Endothelial cell of umbilical vein (primary cell): ENCODE results near the gene GLT8D1. TPM values are rescaled to one million over a fixed set of nuclear protein-coding genes. Genes with fewer than 3 reads are reported as not detected.

Experiments used
- BruUV-seq: library from RNA; stranded (reverse); fragments of 400-500 nt; replicated peaks from 2 replicates; lab custom pipeline; 2021; lab: Mats Ljungman, UMichigan
- CTCF ChIA-PET: fragments of 300-600, 350-600 bp; sonication (Branson Sonifier 250); formaldehyde crosslinking; loops from one replicate; lab custom pipeline; 2021; ENCODE audit warnings: antibody characterized with exemption, inconsistent platforms; lab: Charles Lee
- POLR2A ChIA-PET: fragments of 300-600, 350-600 bp; sonication (Branson Sonifier 250); formaldehyde crosslinking; loops from one replicate; lab custom pipeline; 2021; ENCODE audit warnings: antibody characterized with exemption, inconsistent platforms; lab: Charles Lee
- DNase-seq: peaks from one replicate; pipeline ENCODE4 v3.0.0-alpha.2; 2011; ENCODE audit warnings: low read depth, low spot score
- FAIRE-seq: peaks from 2 replicates; lab custom pipeline; 2011; peaks lifted over from hg19 to GRCh38; lab: Jason Lieb, UNC
- H2AFZ ChIP-seq: 2 replicates; pipeline ENCODE4 v1.6.0; 2012; ENCODE audit warnings: low read depth, low read length, control low read depth, inconsistent platforms
- H3K27ac ChIP-seq: 2 replicates; pipeline ENCODE4 v1.5.1; 2011; ENCODE audit warnings: low read depth, mild to moderate bottlenecking, control low read depth, low read length, moderate library complexity; ENCODE audit not compliant: insufficient read depth
- H3K27me3 ChIP-seq, 2 experiments: 2 replicates each; pipeline versions ENCODE4 v1.6.0 to v1.6.1; 2011; ENCODE audit warnings: low read length in 2 of 2, mixed read lengths in 1 of 2; ENCODE audit not compliant: control insufficient read depth in 2 of 2, insufficient read depth in 2 of 2
- H3K36me3 ChIP-seq, 2 experiments: 2 replicates in 1 of 2; 3 replicates in 1 of 2; pipeline ENCODE4 v1.5.1; 2011; ENCODE audit warnings: low read length in 2 of 2, mild to moderate bottlenecking in 1 of 2, moderate library complexity in 1 of 2; ENCODE audit not compliant: control insufficient read depth in 2 of 2, insufficient read depth in 2 of 2; ENCODE audit errors: extremely low read depth in 1 of 2
- H3K4me1 ChIP-seq: 3 replicates; pipeline ENCODE4 v1.5.1; 2011; ENCODE audit warnings: mild to moderate bottlenecking, low read length; ENCODE audit not compliant: control insufficient read depth, insufficient read depth; ENCODE audit errors: extremely low read depth
- H3K4me2 ChIP-seq: 2 replicates; pipeline ENCODE4 v1.6.1; 2011; ENCODE audit warnings: low read length, control low read depth, mixed read lengths; ENCODE audit not compliant: insufficient read depth
- H3K4me3 ChIP-seq, 3 experiments: fragments of 200-600 bp in 1 of 3; sonication (generic), shearing (Covaris generic) in 1 of 3; replicated peaks in 1 of 3; 2 replicates each; pipeline ENCODE4 v1.5.1; 2011 to 2016; ENCODE audit warnings: control low read depth in 3 of 3, low read length in 3 of 3, mild to moderate bottlenecking in 2 of 3, inconsistent platforms in 1 of 3, low read depth in 1 of 3, moderate library complexity in 1 of 3; ENCODE audit not compliant: insufficient read depth in 1 of 3
- H3K79me2 ChIP-seq: 2 replicates; pipeline ENCODE4 v1.6.0; 2012; ENCODE audit warnings: low read length, inconsistent platforms; ENCODE audit not compliant: control insufficient read depth, insufficient read depth
- H3K9ac ChIP-seq: replicated peaks from 2 replicates; pipeline ENCODE3; 2011; ENCODE audit warnings: low read length, control low read depth; ENCODE audit not compliant: insufficient read depth; ENCODE audit errors: extremely low read depth
- H3K9me1 ChIP-seq: replicated peaks from 3 replicates; pipeline ENCODE4 v1.6.0; 2011; ENCODE audit warnings: mild to moderate bottlenecking, low read length; ENCODE audit not compliant: control insufficient read depth, insufficient read depth; ENCODE audit errors: extremely low read depth
- H3K9me3 ChIP-seq: replicated peaks from 2 replicates; pipeline ENCODE4 v1.5.1; 2012; ENCODE audit warnings: low read length, inconsistent platforms; ENCODE audit not compliant: control insufficient read depth, insufficient read depth
- H4K20me1 ChIP-seq: replicated peaks from 2 replicates; pipeline ENCODE3; 2011; ENCODE audit warnings: mild to moderate bottlenecking, low read length; ENCODE audit not compliant: control insufficient read depth, insufficient read depth; ENCODE audit errors: extremely low read depth
- EZH2 ChIP-seq: IDR thresholded peaks from 2 replicates; pipeline ENCODE4 v1.6.1; 2012; ENCODE audit warnings: borderline replicate concordance, low read depth, mild to moderate bottlenecking, moderate library complexity, low read length, inconsistent platforms; ENCODE audit not compliant: severe bottlenecking
- FOS ChIP-seq: IDR thresholded peaks from 2 replicates; pipeline ENCODE4 v1.6.1; 2011; ENCODE audit warnings: mild to moderate bottlenecking, low read length, moderate library complexity, borderline replicate concordance; ENCODE audit not compliant: insufficient read depth
- GATA2 ChIP-seq: IDR thresholded peaks from 2 replicates; pipeline ENCODE4 v1.7.0; 2011; ENCODE audit warnings: low read depth, mild to moderate bottlenecking, moderate library complexity, mixed read lengths, low read length; ENCODE audit not compliant: insufficient read length, insufficient read depth
- JUN ChIP-seq: IDR thresholded peaks from 2 replicates; pipeline ENCODE4 v1.6.1; 2011; ENCODE audit warnings: borderline replicate concordance, low read depth; ENCODE audit not compliant: insufficient read length, insufficient read depth
- MYC ChIP-seq: IDR thresholded peaks from one replicate; pipeline ENCODE4 v1.6.1; 2011; ENCODE audit warnings: mild to moderate bottlenecking, low read depth, low read length
- POLR2A ChIP-seq: IDR thresholded peaks from 2 replicates; pipeline ENCODE4 v1.6.1; 2012; ENCODE audit warnings: low read depth, mild to moderate bottlenecking, control low read depth, low read length
- POLR2AphosphoS5 ChIP-seq: IDR thresholded peaks from 2 replicates; pipeline ENCODE4 v1.6.1; 2012; ENCODE audit warnings: low read depth, mild to moderate bottlenecking, control low read depth, low read length, moderate library complexity; ENCODE audit not compliant: insufficient read depth
- dilution Hi-C: fragments of 300-500 bp; cut with MboI; formaldehyde crosslinking; loops from one replicate; pipeline ENCODE4 v1.15.0; 2019; ENCODE audit warnings: low sequenced_read_pairs; ENCODE audit not compliant: extremely low pct_ligation_motif_present
- intact Hi-C: fragments of 100-400 bp; cut with micrococcal nuclease; formaldehyde crosslinking; loops from one replicate; pipeline ENCODE4 v1.10.0; 2022
- polyA plus RNA-seq, 4 experiments: library from polyadenylated mRNA; depleted of rRNA in 3 of 4; stranded (reverse) in 3 of 4; unstranded in 1 of 4; fragments of >200 nt; gene quantifications; 2 replicates each; pipeline versions ENCODE4 v1.2.1 to v1.2.3, GENCODE V29; 2011 to 2012; ENCODE audit warnings: missing spikeins in 1 of 4
- total RNA-seq: library from RNA; stranded (reverse); gene quantifications from 2 replicates; pipeline ENCODE4 v1.2.3, GENCODE V29; 2021
- TF ChIP-seq, protein P1 (sequence below): IDR thresholded peaks from 2 replicates; pipeline ENCODE4 v1.6.1; 2011; ENCODE audit not compliant: insufficient read depth, insufficient read length
- TF ChIP-seq, protein P2 (sequence below), 2 donors: IDR thresholded peaks; 1 replicate in 1 of 2; 2 replicates in 1 of 2; pipeline ENCODE4 v1.5.1; 2011; ENCODE audit warnings: low read length in 2 of 2, mild to moderate bottlenecking in 2 of 2, moderate library complexity in 2 of 2, control low read depth in 1 of 2, inconsistent platforms in 1 of 2, low read depth in 1 of 2; ENCODE audit not compliant: insufficient read depth in 1 of 2; ENCODE audit errors: extremely low read depth in 1 of 2

Gene GLT8D1
- total and polyA plus RNA-seq, 2 donors (not counting 3 experiments of a cell fraction or from before 2014, with no cell fraction given), result 63.7 to 73.5 TPM

DNA sequence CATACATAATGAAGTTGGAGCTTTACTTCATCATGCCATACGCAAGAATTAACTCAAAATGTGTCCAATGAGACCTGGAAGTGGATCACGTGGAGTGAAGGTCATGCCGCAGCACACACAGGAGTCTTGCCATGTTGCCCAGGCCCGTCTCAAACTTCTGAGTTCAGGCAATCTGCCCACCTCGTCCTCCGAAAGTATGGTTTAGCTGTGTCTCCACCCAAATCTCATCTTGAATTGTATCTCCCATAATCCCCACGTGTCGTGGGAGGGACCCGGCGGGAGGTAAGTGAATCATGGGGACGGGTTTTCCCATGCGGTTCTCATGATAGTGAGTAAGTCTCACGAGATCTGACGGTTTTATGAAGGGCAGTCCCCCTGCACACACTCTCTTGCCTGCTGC lies 26.0 kb upstream of the GLT8D1 start:
- CTCF ChIA-PET, result interaction anchor here (1.8 kb wide), 1 partner anchor 10 kb away, joined by 5 read pairs; no protein-coding TSS in a partner anchor
- intact Hi-C loops (no loop called here), dilution Hi-C loops (no loop called here)
- Histone ChIP-seq H3K27ac (no peak overlapping the region), H3K9me1 (no peaks in the 10 kb centered on the region), H3K4me1 (no peaks in the 10 kb centered on the region), H2AFZ (no peak overlapping the region), H3K9ac (no peak overlapping the region), H4K20me1 (no peaks in the 10 kb centered on the region), H3K4me2 (no peak overlapping the region), H3K27me3 (no peaks in the 10 kb centered on the region), H3K36me3 (peaks cover 9 to 10% of the 10 kb centered on the region in 2 experiments), H3K9me3 (no peaks in the 10 kb centered on the region), H3K79me2 (no peaks in the 10 kb centered on the region), H3K4me3 (no peak overlapping the region)
- TF ChIP-seq, protein P1, sequence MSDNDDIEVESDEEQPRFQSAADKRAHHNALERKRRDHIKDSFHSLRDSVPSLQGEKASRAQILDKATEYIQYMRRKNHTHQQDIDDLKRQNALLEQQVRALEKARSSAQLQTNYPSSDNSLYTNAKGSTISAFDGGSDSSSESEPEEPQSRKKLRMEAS, result no peak
- TF ChIP-seq FOS, result no peak
- TF ChIP-seq JUN, result no peak
- no peak for DNase-seq
- POLR2A ChIA-PET, result no interaction called here
- no peak for FAIRE-seq
- BruUV-seq, result no TSS peak

DNA sequence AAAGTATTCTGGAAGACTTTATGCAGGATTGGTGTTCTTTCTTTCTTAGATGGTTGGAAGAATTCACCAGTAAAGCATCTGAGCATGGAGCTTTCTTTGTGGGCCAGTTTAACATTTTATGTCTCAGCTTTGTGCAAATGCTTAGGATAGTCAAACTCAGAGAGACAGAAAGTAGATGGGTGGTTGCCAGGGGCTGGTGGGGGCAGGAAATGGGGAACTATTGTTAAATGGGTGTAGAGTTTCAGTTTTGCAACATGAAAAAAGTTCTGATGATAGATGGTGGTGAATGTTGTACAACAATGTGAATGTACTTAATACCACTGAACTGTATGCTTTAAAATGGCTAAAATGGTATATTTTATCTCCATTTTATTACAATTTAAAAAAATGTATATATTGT lies 25.1 kb upstream of the GLT8D1 start:
- DNase-seq, result peak; percentile 19
- no peak for FAIRE-seq
- CTCF ChIA-PET, result no interaction called here
- POLR2A ChIA-PET, result no interaction called here
- Histone ChIP-seq H3K9me1 (no peaks in the 10 kb centered on the region), H2AFZ (no peak overlapping the region), H3K9me3 (no peaks in the 10 kb centered on the region), H3K9ac (no peak overlapping the region), H3K27me3 (no peaks in the 10 kb centered on the region), H3K4me3 (no peak overlapping the region), H3K27ac (no peak overlapping the region), H3K4me1 (no peaks in the 10 kb centered on the region), H3K79me2 (no peaks in the 10 kb centered on the region), H3K36me3 (peaks cover 9 to 10% of the 10 kb centered on the region in 2 experiments), H4K20me1 (no peaks in the 10 kb centered on the region), H3K4me2 (no peak overlapping the region)
- BruUV-seq, result no TSS peak
- TF ChIP-seq MYC, result no peak
- no peak for TF ChIP-seq FOS
- no peak for TF ChIP-seq POLR2A
- TF ChIP-seq JUN, result no peak
- TF ChIP-seq, protein P1, result no peak
- TF ChIP-seq EZH2, result no peak
- TF ChIP-seq, protein P2, sequence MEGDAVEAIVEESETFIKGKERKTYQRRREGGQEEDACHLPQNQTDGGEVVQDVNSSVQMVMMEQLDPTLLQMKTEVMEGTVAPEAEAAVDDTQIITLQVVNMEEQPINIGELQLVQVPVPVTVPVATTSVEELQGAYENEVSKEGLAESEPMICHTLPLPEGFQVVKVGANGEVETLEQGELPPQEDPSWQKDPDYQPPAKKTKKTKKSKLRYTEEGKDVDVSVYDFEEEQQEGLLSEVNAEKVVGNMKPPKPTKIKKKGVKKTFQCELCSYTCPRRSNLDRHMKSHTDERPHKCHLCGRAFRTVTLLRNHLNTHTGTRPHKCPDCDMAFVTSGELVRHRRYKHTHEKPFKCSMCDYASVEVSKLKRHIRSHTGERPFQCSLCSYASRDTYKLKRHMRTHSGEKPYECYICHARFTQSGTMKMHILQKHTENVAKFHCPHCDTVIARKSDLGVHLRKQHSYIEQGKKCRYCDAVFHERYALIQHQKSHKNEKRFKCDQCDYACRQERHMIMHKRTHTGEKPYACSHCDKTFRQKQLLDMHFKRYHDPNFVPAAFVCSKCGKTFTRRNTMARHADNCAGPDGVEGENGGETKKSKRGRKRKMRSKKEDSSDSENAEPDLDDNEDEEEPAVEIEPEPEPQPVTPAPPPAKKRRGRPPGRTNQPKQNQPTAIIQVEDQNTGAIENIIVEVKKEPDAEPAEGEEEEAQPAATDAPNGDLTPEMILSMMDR (IDR thresholded peaks at IDR 0.05; ENCODE audit: extremely low read depth in 1 of 2, insufficient read depth in 1 of 2, low read depth in 1 of 2, low read length in 2 of 2), result no peak
- no peak for TF ChIP-seq POLR2AphosphoS5
- TF ChIP-seq GATA2, result no peak
- dilution Hi-C loops (no loop called here), intact Hi-C loops (no loop called here)
